ENCODE results near the gene CD200.

Gene CD200

DNA sequence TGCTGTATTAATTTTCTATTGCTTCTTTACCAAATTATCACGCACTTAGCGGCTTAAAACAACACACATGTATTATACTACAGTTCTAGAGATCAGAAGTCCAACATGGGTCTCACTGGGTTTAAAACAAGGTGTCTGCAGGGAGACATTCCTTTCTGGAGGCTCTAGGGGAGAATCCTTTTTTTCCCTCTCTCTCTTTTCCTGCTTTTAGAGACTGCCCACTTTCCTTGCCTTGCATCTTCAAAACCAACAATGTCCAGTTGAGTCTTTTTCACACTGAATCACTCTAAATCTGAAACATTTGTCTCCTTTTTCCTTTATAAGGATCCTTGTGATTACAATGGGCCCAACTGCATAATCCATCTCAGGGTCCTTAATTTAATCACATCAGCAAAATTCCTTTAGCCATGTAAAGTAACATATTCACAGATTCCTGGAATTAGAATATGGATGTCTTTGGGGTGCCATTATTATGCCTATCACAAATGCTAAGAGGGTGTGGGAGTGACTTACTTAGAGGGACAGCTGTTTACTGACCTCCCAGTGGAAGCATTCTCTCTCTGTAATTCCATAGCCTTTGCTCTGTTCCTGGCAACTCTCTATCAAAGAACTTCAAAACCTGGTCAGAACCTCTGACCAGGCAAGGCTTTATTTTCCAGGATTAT, 21.8 kb downstream of the CD200 start:
- TF ChIP-seq TARDBP (IDR thresholded peaks at IDR 0.05) (no peak), PKNOX1 (IDR thresholded peaks at IDR 0.05) (no peak), ELF4 (IDR thresholded peaks at IDR 0.05) (no peak), ZNF384 (IDR thresholded peaks at IDR 0.05) (no peak), SP1 (IDR thresholded peaks at IDR 0.05) (no peak), FOXM1 (IDR thresholded peaks at IDR 0.05; ENCODE audit: borderline replicate concordance) (no peak), BHLHE40 (IDR thresholded peaks at IDR 0.05; ENCODE audit: borderline replicate concordance) (no peak), SUZ12 (IDR thresholded peaks at IDR 0.05) (no peak)
- DNase-seq (ENCODE audit: extremely low spot score), result no peak
- ChIA-PET CTCF (no interaction called here), POLR2A (no interaction called here)

DNA sequence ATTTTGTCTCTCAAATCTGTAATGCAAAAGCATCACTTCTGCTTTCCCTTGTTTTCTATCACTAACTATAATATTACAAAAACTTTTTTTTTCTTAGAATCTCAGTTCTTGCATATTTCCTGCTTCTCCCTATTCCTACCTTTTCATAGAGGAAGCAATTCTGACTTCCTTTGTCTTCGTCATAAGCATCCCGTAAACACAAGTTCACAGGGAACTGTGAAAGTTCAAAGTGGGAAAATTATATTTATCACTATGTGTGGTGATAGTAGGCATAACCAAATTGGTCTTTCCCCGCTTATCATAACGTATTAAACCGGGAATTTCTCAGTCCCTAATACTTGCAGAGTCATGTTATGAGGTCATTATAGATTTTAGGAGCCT, 22.3 kb downstream of the CD200 start:
- TF ChIP-seq NFRKB (IDR thresholded peaks at IDR 0.05), result no peak
- TF ChIP-seq TARDBP (IDR thresholded peaks at IDR 0.05), result no peak
- no peak for TF ChIP-seq ARNT (IDR thresholded peaks at IDR 0.05)
- TF ChIP-seq L3MBTL2 (conservative IDR thresholded peaks at IDR 0.05), result no peak
- no peak for TF ChIP-seq BHLHE40 (IDR thresholded peaks at IDR 0.05; ENCODE audit: borderline replicate concordance)
- no peak for TF ChIP-seq FOXA1 (IDR thresholded peaks at IDR 0.05)
- TF ChIP-seq SUZ12 (IDR thresholded peaks at IDR 0.05), result no peak
- TF ChIP-seq ELF4 (IDR thresholded peaks at IDR 0.05), result no peak
- TF ChIP-seq CTBP1 (IDR thresholded peaks at IDR 0.05; ENCODE audit: borderline replicate concordance), result no peak
- no peak for TF ChIP-seq HDGF (IDR thresholded peaks at IDR 0.05; ENCODE audit: borderline replicate concordance)
- TF ChIP-seq SP1 (IDR thresholded peaks at IDR 0.05), result no peak
- TF ChIP-seq LEF1 (IDR thresholded peaks at IDR 0.05; ENCODE audit: borderline replicate concordance), result no peak
- TF ChIP-seq ZNF384 (IDR thresholded peaks at IDR 0.05), result no peak
- no peak for DNase-seq (ENCODE audit: extremely low spot score)
- POLR2A ChIA-PET, result no interaction called here
- CTCF ChIA-PET, result interaction anchor here (0.7 kb wide), 1 partner anchor 17 kb away, joined by 3 read pairs; no protein-coding TSS in a partner anchor

DNA sequence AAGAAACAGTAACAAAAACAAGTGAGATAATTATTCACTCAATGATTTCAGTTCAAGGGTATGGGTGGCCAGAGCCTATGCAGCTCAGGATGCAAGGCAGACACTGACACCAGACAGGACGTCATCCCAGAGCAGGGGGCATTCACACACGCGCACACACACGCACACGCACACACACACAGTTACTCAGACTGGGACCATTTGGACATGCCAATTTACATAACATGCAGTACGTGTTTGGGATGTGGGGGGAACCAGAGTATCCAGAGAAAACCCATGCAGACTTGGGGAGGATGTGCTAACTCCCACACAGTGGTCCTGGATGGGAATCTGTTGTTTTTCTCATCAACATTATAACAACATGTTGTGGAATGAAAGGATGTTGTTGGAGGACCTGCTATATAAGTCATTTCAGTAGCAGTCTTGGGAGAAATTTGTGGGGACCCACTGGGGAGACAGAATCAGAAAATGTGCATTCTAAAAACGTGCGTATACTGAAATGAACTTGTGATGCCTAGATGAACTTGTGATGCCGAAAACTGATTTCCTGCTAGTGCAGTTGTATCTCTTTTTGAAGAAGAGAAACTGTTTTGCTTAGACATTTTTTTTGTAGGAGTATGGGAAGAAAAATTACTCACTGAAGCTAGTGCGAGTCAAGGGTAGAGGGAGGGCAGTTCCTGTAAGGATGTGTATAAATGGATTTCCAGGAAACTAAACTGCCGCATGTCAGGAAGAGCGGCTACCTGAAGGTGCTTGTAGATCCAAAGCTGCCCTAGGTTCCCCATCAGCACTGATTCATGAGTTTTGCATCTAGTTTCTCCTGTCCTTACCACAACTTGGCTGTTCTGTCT, 25.2 kb downstream of the CD200 start:
- DNase-seq (ENCODE audit: extremely low spot score), result no peak
- TF ChIP-seq NFRKB (IDR thresholded peaks at IDR 0.05) (no peak), ARNT (IDR thresholded peaks at IDR 0.05) (no peak), TARDBP (IDR thresholded peaks at IDR 0.05) (no peak), CTBP1 (IDR thresholded peaks at IDR 0.05; ENCODE audit: borderline replicate concordance) (no peak), FOXM1 (IDR thresholded peaks at IDR 0.05; ENCODE audit: borderline replicate concordance) (no peak), FOXA1 (IDR thresholded peaks at IDR 0.05) (no peak), SUZ12 (IDR thresholded peaks at IDR 0.05) (no peak), PKNOX1 (IDR thresholded peaks at IDR 0.05) (no peak)
- ChIA-PET CTCF (no interaction called here), POLR2A (no interaction called here)

DNA sequence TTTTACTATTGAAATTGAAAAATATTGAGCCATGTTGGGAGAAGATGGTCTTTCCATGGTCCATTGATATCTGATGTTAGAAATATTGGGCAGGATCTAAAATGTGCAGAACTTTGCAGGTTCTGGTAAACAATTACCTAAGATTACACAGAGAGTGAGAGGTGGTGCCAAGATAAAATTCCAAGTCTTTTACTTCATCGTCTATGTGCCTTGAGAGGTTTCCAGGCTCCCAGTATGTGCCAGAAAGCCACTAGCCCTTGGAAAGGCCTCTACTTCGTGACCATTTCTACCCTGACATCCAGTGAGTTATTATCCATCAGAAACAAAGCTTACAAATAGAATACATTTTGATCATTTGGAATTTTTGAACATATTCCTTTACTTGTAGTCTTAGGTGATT, 27.6 kb downstream of the CD200 start:
- POLR2A ChIA-PET, result no interaction called here
- CTCF ChIA-PET, result no interaction called here
- no peak for TF ChIP-seq SP1 (IDR thresholded peaks at IDR 0.05)
- TF ChIP-seq PKNOX1 (IDR thresholded peaks at IDR 0.05), result no peak
- no peak for TF ChIP-seq CTBP1 (IDR thresholded peaks at IDR 0.05; ENCODE audit: borderline replicate concordance)
- TF ChIP-seq ZNF384 (IDR thresholded peaks at IDR 0.05), result no peak
- no peak for TF ChIP-seq NFRKB (IDR thresholded peaks at IDR 0.05)
- TF ChIP-seq BHLHE40 (IDR thresholded peaks at IDR 0.05; ENCODE audit: borderline replicate concordance), result no peak
- DNase-seq (ENCODE audit: extremely low spot score), result no peak

- ChIA-PET POLR2A (no interaction called here), CTCF (no interaction called here)
- no peak for DNase-seq (ENCODE audit: extremely low spot score)
- TF ChIP-seq BHLHE40 (IDR thresholded peaks at IDR 0.05; ENCODE audit: borderline replicate concordance) (no peak), HDGF (IDR thresholded peaks at IDR 0.05; ENCODE audit: borderline replicate concordance) (no peak), TARDBP (IDR thresholded peaks at IDR 0.05) (no peak), LEF1 (IDR thresholded peaks at IDR 0.05; ENCODE audit: borderline replicate concordance) (no peak), SP1 (IDR thresholded peaks at IDR 0.05) (no peak), ARNT (IDR thresholded peaks at IDR 0.05) (no peak)
Measured at GRCh38 chr3:112362221-112362620, 29.3 kb downstream of the CD200 start.

GRCh38 chr3:112364291-112364690, 31.3 kb downstream of the CD200 start:
- ChIA-PET POLR2A (no interaction called here), CTCF (no interaction called here)
- DNase-seq (ENCODE audit: extremely low spot score), result no peak
- TF ChIP-seq BHLHE40 (IDR thresholded peaks at IDR 0.05; ENCODE audit: borderline replicate concordance), result no peak
- no peak for TF ChIP-seq CTBP1 (IDR thresholded peaks at IDR 0.05; ENCODE audit: borderline replicate concordance)
- no peak for TF ChIP-seq NFRKB (IDR thresholded peaks at IDR 0.05)
- no peak for TF ChIP-seq ELF4 (IDR thresholded peaks at IDR 0.05)
- TF ChIP-seq HDGF (IDR thresholded peaks at IDR 0.05; ENCODE audit: borderline replicate concordance), result no peak
- no peak for TF ChIP-seq FOXK2 (IDR thresholded peaks at IDR 0.05)
- no peak for TF ChIP-seq L3MBTL2 (conservative IDR thresholded peaks at IDR 0.05)
- TF ChIP-seq FOXM1 (IDR thresholded peaks at IDR 0.05; ENCODE audit: borderline replicate concordance), result no peak
- TF ChIP-seq SP1 (IDR thresholded peaks at IDR 0.05), result no peak

Data from HEK293T (cell line).